H9 (cell line): ENCODE results near the gene ALAD. TPM values are rescaled to one million over a fixed set of nuclear protein-coding genes. Genes with fewer than 3 reads are reported as not detected.

Experiments used
- DNase-seq: peaks from one replicate; pipeline ENCODE4 v3.0.0-alpha.2; 2017
- H2AFZ ChIP-seq: one replicate; pipeline ENCODE4 v1.6.1; 2013; ENCODE audit warnings: mild to moderate bottlenecking, low read length, control low read depth, moderate library complexity
- H2AK5ac ChIP-seq: 2 replicates; pipeline ENCODE4 v1.6.1; 2013; ENCODE audit warnings: low read length, control low read depth, mixed read lengths; ENCODE audit not compliant: insufficient read length
- H2BK120ac ChIP-seq: one replicate; pipeline ENCODE4 v1.6.1; 2013; ENCODE audit warnings: low read depth, mild to moderate bottlenecking, low read length, control low read depth, inconsistent platforms; ENCODE audit not compliant: poor library complexity, severe bottlenecking
- H2BK12ac ChIP-seq: 2 replicates; pipeline ENCODE4 v1.6.1; 2013; ENCODE audit warnings: low read length, control low read depth, mixed read lengths, low read depth; ENCODE audit not compliant: insufficient read length
- H2BK15ac ChIP-seq: 2 replicates; pipeline ENCODE4 v1.6.1; 2013; ENCODE audit warnings: low read depth, low read length, control low read depth
- H2BK20ac ChIP-seq: one replicate; pipeline ENCODE4 v1.6.1; 2013; ENCODE audit warnings: low read depth, mild to moderate bottlenecking, low read length, control low read depth, inconsistent platforms; ENCODE audit not compliant: poor library complexity, severe bottlenecking
- H2BK5ac ChIP-seq: 2 replicates; pipeline ENCODE4 v1.6.1; 2013; ENCODE audit warnings: low read length, control low read depth, mixed read lengths; ENCODE audit not compliant: insufficient read length
- H3K14ac ChIP-seq: 2 replicates; pipeline ENCODE4 v1.6.1; 2013; ENCODE audit warnings: low read length, control low read depth; ENCODE audit not compliant: insufficient read depth
- H3K18ac ChIP-seq: 2 replicates; pipeline ENCODE4 v1.6.1; 2013; ENCODE audit warnings: low read depth, mild to moderate bottlenecking, mixed read lengths, low read length, control low read depth; ENCODE audit not compliant: insufficient read length
- H3K23ac ChIP-seq: 2 replicates; pipeline ENCODE4 v1.6.1; 2013; ENCODE audit warnings: low read length, control low read depth, mixed read lengths, low read depth; ENCODE audit not compliant: insufficient read length
- H3K23me2 ChIP-seq: 2 replicates; pipeline ENCODE4 v1.6.1; 2013; ENCODE audit warnings: low read depth, mild to moderate bottlenecking, mixed read lengths, low read length, control low read depth; ENCODE audit not compliant: insufficient read length, poor library complexity, severe bottlenecking
- H3K27ac ChIP-seq: 2 replicates; pipeline ENCODE4 v1.5.1; 2013; ENCODE audit warnings: low read length, control low read depth, mixed read lengths, low read depth; ENCODE audit not compliant: insufficient read length
- H3K27me3 ChIP-seq: 2 replicates; pipeline ENCODE4 v1.6.1; 2013; ENCODE audit warnings: low read length, control low read depth, inconsistent platforms; ENCODE audit not compliant: insufficient read depth
- H3K4ac ChIP-seq: 2 replicates; pipeline ENCODE4 v1.6.1; 2013; ENCODE audit warnings: low read depth, mild to moderate bottlenecking, control low read depth, inconsistent platforms, low read length, moderate library complexity
- H3K4me1 ChIP-seq: 2 replicates; pipeline ENCODE4 v1.6.1; 2013; ENCODE audit warnings: low read length, control low read depth, inconsistent platforms; ENCODE audit not compliant: insufficient read depth
- H3K4me2 ChIP-seq: 2 replicates; pipeline ENCODE4 v1.6.1; 2013; ENCODE audit warnings: low read length, control low read depth, mixed read lengths; ENCODE audit not compliant: insufficient read length, insufficient read depth
- H3K56ac ChIP-seq: 2 replicates; pipeline ENCODE4 v1.6.1; 2013; ENCODE audit warnings: low read depth, mild to moderate bottlenecking, mixed read lengths, low read length, control low read depth; ENCODE audit not compliant: insufficient read length
- H3K79me1 ChIP-seq: 2 replicates; pipeline ENCODE4 v1.6.1; 2013; ENCODE audit warnings: low read depth, mild to moderate bottlenecking, moderate library complexity, low read length, control low read depth, inconsistent platforms; ENCODE audit not compliant: insufficient read depth, poor library complexity, severe bottlenecking
- H3K79me2 ChIP-seq: 2 replicates; pipeline ENCODE4 v1.6.1; 2013; ENCODE audit warnings: low read length, control low read depth, inconsistent platforms; ENCODE audit not compliant: insufficient read depth
- H3K9ac ChIP-seq: 2 replicates; pipeline ENCODE4 v1.6.1; 2013; ENCODE audit warnings: low read length, control low read depth, mixed read lengths; ENCODE audit not compliant: insufficient read length; ENCODE audit errors: extremely low read depth
- H3K9me3 ChIP-seq: one replicate; pipeline ENCODE4 v1.6.1; 2013; ENCODE audit warnings: low read depth, low read length, inconsistent platforms; ENCODE audit not compliant: control insufficient read depth
- H3T11ph ChIP-seq: one replicate; pipeline ENCODE4 v1.6.1; 2013; ENCODE audit warnings: mild to moderate bottlenecking, low read length, control low read depth, inconsistent platforms
- H4K20me1 ChIP-seq: one replicate; pipeline ENCODE4 v1.6.1; 2013; ENCODE audit not compliant: control insufficient read depth, insufficient read length, insufficient read depth
- H4K5ac ChIP-seq: 2 replicates; pipeline ENCODE4 v1.6.1; 2013; ENCODE audit warnings: low read depth, mild to moderate bottlenecking, mixed read lengths, low read length, control low read depth; ENCODE audit not compliant: insufficient read length
- H4K8ac ChIP-seq: replicated peaks from 2 replicates; pipeline ENCODE4 v1.6.1; 2013; ENCODE audit warnings: low read length, control low read depth, mixed read lengths, low read depth; ENCODE audit not compliant: insufficient read length
- H4K91ac ChIP-seq: 2 replicates; pipeline ENCODE4 v1.6.1; 2013; ENCODE audit warnings: low read depth, mild to moderate bottlenecking, moderate library complexity, mixed read lengths, low read length, control low read depth; ENCODE audit not compliant: insufficient read length
- H3K27ac Mint-ChIP-seq, 3 experiments: 2 replicates in 2 of 3; 3 replicates in 1 of 3; pipeline ENCODE4 v1.8.0; 2020 to 2021; ENCODE audit warnings: mixed read lengths in 3 of 3, mild to moderate bottlenecking in 1 of 3, moderate library complexity in 1 of 3
- H3K27me3 Mint-ChIP-seq: 2 replicates; pipeline ENCODE4 v1.8.0; 2021; ENCODE audit warnings: low read depth, mild to moderate bottlenecking, moderate library complexity, mixed read lengths
- H3K36me3 Mint-ChIP-seq, 3 experiments: 2 replicates in 2 of 3; 3 replicates in 1 of 3; pipeline ENCODE4 v1.8.0; 2020 to 2021; ENCODE audit warnings: low read depth in 3 of 3, mixed read lengths in 3 of 3; ENCODE audit not compliant: insufficient read depth in 1 of 3
- H3K4me1 Mint-ChIP-seq, 2 experiments: 2 replicates each; pipeline ENCODE4 v1.8.0; 2020; ENCODE audit warnings: mixed read lengths in 2 of 2
- H3K4me3 Mint-ChIP-seq, 2 experiments: 2 replicates in 1 of 2; 3 replicates in 1 of 2; pipeline ENCODE4 v1.8.0; 2020 to 2021; ENCODE audit warnings: mild to moderate bottlenecking in 2 of 2, mixed read lengths in 2 of 2, moderate library complexity in 1 of 2
- H3K9me3 Mint-ChIP-seq, 2 experiments: 2 replicates in 1 of 2; 3 replicates in 1 of 2; pipeline ENCODE4 v1.8.0; 2020; ENCODE audit warnings: mild to moderate bottlenecking in 2 of 2, mixed read lengths in 2 of 2, moderate library complexity in 1 of 2
- WGBS: extraction: QIAGEN DNeasy Blood & Tissue Kit; methylation state at CpG from one replicate; pipeline ENCODE4 v1.1.7; 2013; ENCODE audit warnings: missing lambda C conversion rate, low lambda C conversion rate, mixed read lengths; ENCODE audit not compliant: insufficient read length; ENCODE audit errors: extremely low coverage; 5-methylcytosine and 5-hydroxymethylcytosine counted together
- total RNA-seq: library from RNA; stranded (reverse); gene quantifications from 2 replicates; pipeline ENCODE4 v1.2.1, GENCODE V29; 2021
- TF ChIP-seq, protein P1 (sequence below): fragments of 200-600 bp; sonication (generic); conservative IDR thresholded peaks from 3 replicates; pipeline ENCODE4 v1.8.0; 2021; ENCODE audit warnings: antibody characterized with exemption, mild to moderate bottlenecking

Gene ALAD
- total RNA-seq, 1 experiment from 2014 or later, result 13.2 TPM

DNA sequence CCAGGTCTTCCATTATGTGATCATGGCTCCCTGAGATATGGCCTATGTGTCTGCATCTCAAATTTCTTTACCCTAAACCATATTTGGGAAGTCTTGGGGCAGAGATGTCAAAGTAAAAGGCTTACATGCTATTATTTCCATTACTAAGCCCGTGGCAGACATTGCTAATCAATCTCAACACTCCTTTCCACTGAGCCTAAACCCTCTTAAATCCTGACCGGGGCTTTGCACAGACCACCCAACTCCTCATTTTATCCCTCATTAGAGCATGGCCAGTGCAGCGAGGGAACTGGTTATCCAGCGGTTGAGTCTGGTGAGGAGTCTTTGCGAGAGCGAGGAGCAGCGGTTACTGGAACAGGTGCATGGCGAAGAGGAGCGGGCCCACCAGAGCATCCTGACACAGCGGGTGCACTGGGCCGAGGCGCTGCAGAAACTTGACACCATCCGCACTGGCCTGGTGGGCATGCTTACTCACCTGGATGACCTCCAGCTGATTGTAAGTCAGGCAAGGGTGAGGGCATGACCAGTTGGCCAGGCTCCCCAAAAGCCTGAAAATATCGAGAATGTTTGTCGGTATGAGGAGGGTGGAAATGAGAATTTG lies 40.7 kb downstream of the ALAD start:
- no peak overlapping the region for H2BK120ac ChIP-seq
- H3K4me1 ChIP-seq, result no peaks in the 10 kb centered on the region; the same call in 1 of the 2 replicates
- H3K23ac ChIP-seq, result no peak overlapping the region
- H4K20me1 ChIP-seq, result no peaks in the 10 kb centered on the region
- H3K27ac ChIP-seq, result no peak overlapping the region
- no peak overlapping the region for H2AK5ac ChIP-seq
- no peaks in the 10 kb centered on the region for H3K27me3 ChIP-seq
- no peaks in the 10 kb centered on the region for H3K79me2 ChIP-seq
- no peak overlapping the region for H4K91ac ChIP-seq
- H2BK12ac ChIP-seq, result no peak overlapping the region
- Mint-ChIP-seq H3K4me3 (no peak overlapping the region), H3K36me3 (no peaks in the 10 kb centered on the region; a peak in 1 of 7 replicates), H3K9me3 (no peaks in the 10 kb centered on the region), H3K27me3 (no peaks in the 10 kb centered on the region), H3K27ac (no peak overlapping the region), H3K4me1 (peaks cover 6 to 7% of the 10 kb centered on the region in 2 experiments)
- H4K5ac ChIP-seq, result no peak overlapping the region
- no peak overlapping the region for H3K9ac ChIP-seq
- H4K8ac ChIP-seq, result no peak overlapping the region
- H2AFZ ChIP-seq, result no peak overlapping the region
- TF ChIP-seq, protein P1, sequence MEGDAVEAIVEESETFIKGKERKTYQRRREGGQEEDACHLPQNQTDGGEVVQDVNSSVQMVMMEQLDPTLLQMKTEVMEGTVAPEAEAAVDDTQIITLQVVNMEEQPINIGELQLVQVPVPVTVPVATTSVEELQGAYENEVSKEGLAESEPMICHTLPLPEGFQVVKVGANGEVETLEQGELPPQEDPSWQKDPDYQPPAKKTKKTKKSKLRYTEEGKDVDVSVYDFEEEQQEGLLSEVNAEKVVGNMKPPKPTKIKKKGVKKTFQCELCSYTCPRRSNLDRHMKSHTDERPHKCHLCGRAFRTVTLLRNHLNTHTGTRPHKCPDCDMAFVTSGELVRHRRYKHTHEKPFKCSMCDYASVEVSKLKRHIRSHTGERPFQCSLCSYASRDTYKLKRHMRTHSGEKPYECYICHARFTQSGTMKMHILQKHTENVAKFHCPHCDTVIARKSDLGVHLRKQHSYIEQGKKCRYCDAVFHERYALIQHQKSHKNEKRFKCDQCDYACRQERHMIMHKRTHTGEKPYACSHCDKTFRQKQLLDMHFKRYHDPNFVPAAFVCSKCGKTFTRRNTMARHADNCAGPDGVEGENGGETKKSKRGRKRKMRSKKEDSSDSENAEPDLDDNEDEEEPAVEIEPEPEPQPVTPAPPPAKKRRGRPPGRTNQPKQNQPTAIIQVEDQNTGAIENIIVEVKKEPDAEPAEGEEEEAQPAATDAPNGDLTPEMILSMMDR, result no peak
- H2BK15ac ChIP-seq, result no peak overlapping the region
- H3K79me1 ChIP-seq, result no peaks in the 10 kb centered on the region
- no peak overlapping the region for H2BK5ac ChIP-seq
- H3K56ac ChIP-seq, result no peak overlapping the region
- DNase-seq, result peak; percentile 15
- no peak overlapping the region for H3K18ac ChIP-seq
- H3K4me2 ChIP-seq, result no peak overlapping the region
- WGBS, result no CpG with 5 or more reads among the region's 15 CpGs
- H3K23me2 ChIP-seq, result no peaks in the 10 kb centered on the region
- no peak overlapping the region for H3K4ac ChIP-seq
- H3T11ph ChIP-seq, result no peak overlapping the region
- no peak overlapping the region for H2BK20ac ChIP-seq
- H3K14ac ChIP-seq, result no peak overlapping the region
- no peaks in the 10 kb centered on the region for H3K9me3 ChIP-seq
